K562 (cell line): ENCODE results near the gene MPZL1. TPM values are rescaled to one million over a fixed set of nuclear protein-coding genes. Genes with fewer than 3 reads are reported as not detected.

Experiments used
- ARID1B ChIP-seq: fragments of 450-650 bp; IDR thresholded peaks from 2 replicates; pipeline ENCODE4 v1.6.1; 2016; ENCODE audit warnings: antibody characterized with exemption, mild to moderate bottlenecking, inconsistent platforms
- CBFA2T2 ChIP-seq: fragments of 450-650 bp; conservative IDR thresholded peaks from 2 replicates; pipeline ENCODE4 v1.6.1; 2017; ENCODE audit warnings: mild to moderate bottlenecking
- CBFA2T3 ChIP-seq: fragments of 450-650 bp; IDR thresholded peaks from 2 replicates; pipeline ENCODE4 v1.6.1; 2017
- CHD4 ChIP-seq: fragments of 200-600 bp; sonication (generic); IDR thresholded peaks from 3 replicates; pipeline ENCODE4 v1.6.1; 2012; ENCODE audit warnings: low read depth, mild to moderate bottlenecking, mixed read lengths, low read length, inconsistent platforms; ENCODE audit not compliant: insufficient read depth, insufficient replicate concordance, poor library complexity, severe bottlenecking
- DMBX1 ChIP-seq: fragments of 250-450 bp; sonication (Bioruptor Pico); IDR thresholded peaks from 2 replicates; pipeline ENCODE4 v1.8.0; 2022; ENCODE audit warnings: inconsistent platforms, mild to moderate bottlenecking, moderate library complexity, borderline replicate concordance
- FOSL1 ChIP-seq: fragments of 200-800 bp; sonication (Bioruptor generic); conservative IDR thresholded peaks from 2 replicates; pipeline ENCODE4 v1.6.1; 2016; ENCODE audit warnings: missing genetic modification characterization, missing compliant biosample characterization
- FOXK1 ChIP-seq: sonication (generic); formaldehyde crosslinking; IDR thresholded peaks from 2 replicates; pipeline ENCODE4 v1.8.0; 2022; ENCODE audit warnings: missing genetic modification reagents, mild to moderate bottlenecking, borderline replicate concordance
- HNRNPH1 ChIP-seq: fragments of 200-400 bp; formaldehyde crosslinking; optimal IDR thresholded peaks from 2 replicates; pipeline ENCODE3; 2017; ENCODE audit warnings: low read depth, mild to moderate bottlenecking, low read length, moderate library complexity
- JUN ChIP-seq, 2 experiments: sonication (generic) in 1 of 2; formaldehyde crosslinking in 1 of 2; IDR thresholded peaks; 2 replicates each; pipeline versions ENCODE4 v1.6.1 to v1.8.0; 2012 to 2022; ENCODE audit warnings: borderline replicate concordance in 2 of 2, mild to moderate bottlenecking in 2 of 2, improper control_type of control experiment in 1 of 2, low read depth in 1 of 2, low read length in 1 of 2, missing genetic modification reagents in 1 of 2
- L3MBTL2 ChIP-seq: fragments of 450-650 bp; IDR thresholded peaks from 2 replicates; pipeline ENCODE4 v1.6.1; 2016; ENCODE audit warnings: mild to moderate bottlenecking, moderate library complexity
- PCBP2 ChIP-seq: fragments of 200-400 bp; formaldehyde crosslinking; IDR thresholded peaks from 2 replicates; pipeline ENCODE4 v1.6.1; 2018; ENCODE audit warnings: low read length, low read depth, mild to moderate bottlenecking, moderate library complexity; ENCODE audit not compliant: poor library complexity, severe bottlenecking
- POLR2A ChIP-seq: fragments of 450-650 bp; conservative IDR thresholded peaks from 2 replicates; pipeline ENCODE4 v1.6.1; 2016
- RCOR1 ChIP-seq, 2 experiments: IDR thresholded peaks; 2 replicates each; pipeline ENCODE4 v1.6.1; 2012; ENCODE audit warnings: low read depth in 2 of 2, low read length in 2 of 2, borderline replicate concordance in 1 of 2, improper control_type of control experiment in 1 of 2
- TCF7 ChIP-seq: sonication (generic); IDR thresholded peaks from 2 replicates; pipeline ENCODE4 v1.6.1; 2016; ENCODE audit warnings: antibody characterized with exemption, borderline replicate concordance
- ZC3H4 ChIP-seq: sonication (generic); formaldehyde crosslinking; IDR thresholded peaks from 2 replicates; pipeline ENCODE4 v1.9.0; 2021; ENCODE audit warnings: missing genetic modification reagents, borderline replicate concordance
- ZFPM2 ChIP-seq: fragments of 250-450 bp; sonication (Bioruptor Pico); IDR thresholded peaks from 2 replicates; pipeline ENCODE4 v1.5.1; 2022; ENCODE audit warnings: mild to moderate bottlenecking
- ZKSCAN8 ChIP-seq: fragments of 200-800 bp; sonication (Bioruptor generic); IDR thresholded peaks from 2 replicates; pipeline ENCODE4 v1.6.1; 2016; ENCODE audit warnings: missing genetic modification characterization, missing compliant biosample characterization
- ZNF224 ChIP-seq: sonication (generic); formaldehyde crosslinking; IDR thresholded peaks from 2 replicates; pipeline ENCODE4 v1.8.0; 2022; ENCODE audit warnings: mild to moderate bottlenecking, missing genetic modification reagents
- ZNF436 ChIP-seq: fragments of 250-450, 450-650 bp; sonication (Bioruptor Pico); formaldehyde crosslinking; IDR thresholded peaks from 2 replicates; pipeline ENCODE4 v1.7.0; 2020; ENCODE audit warnings: mild to moderate bottlenecking
- ZNF507 ChIP-seq: conservative IDR thresholded peaks from 2 replicates; pipeline ENCODE4 v1.6.1; 2017; ENCODE audit warnings: missing genetic modification characterization, missing compliant biosample characterization
- polyA plus RNA-seq, 8 experiments: library from polyadenylated mRNA; depleted of rRNA in 4 of 8; stranded (reverse) in 5 of 8; unstranded in 3 of 8; fragments of >200 nt; fragmentation: Nextera tagmentation in 2 of 8; fragmentation: Illumina TruSeq in 1 of 8; extraction: Ambion mirVana in 2 of 8; extraction: Trizol in 1 of 8; gene quantifications; 2 replicates each; pipeline versions ENCODE4 v1.2.1 to v1.2.3, GENCODE V29; 2011 to 2014; ENCODE audit warnings: inconsistent platforms in 1 of 8, missing spikeins in 1 of 8
- total RNA-seq, 7 experiments: library from RNA; depleted of rRNA in 6 of 7; stranded (reverse); fragments of >200 nt in 6 of 7; fragmentation: Illumina TruSeq in 2 of 7; extraction: Trizol in 2 of 7; gene quantifications; 2 replicates each; pipeline versions ENCODE4 v1.2.1 to v1.2.3, GENCODE V29; 2011 to 2021; ENCODE audit warnings: low replicate concordance in 1 of 7
- TF ChIP-seq, protein P1 (sequence below): sonication (generic); formaldehyde crosslinking; IDR thresholded peaks from 2 replicates; pipeline ENCODE4 v1.8.0; 2022; ENCODE audit warnings: mild to moderate bottlenecking, missing genetic modification reagents
- TF ChIP-seq, protein P2 (sequence below), 2 experiments: fragments of 450-650 bp in 1 of 2; sonication (generic) in 1 of 2; formaldehyde crosslinking in 1 of 2; IDR thresholded peaks in 1 of 2; conservative IDR thresholded peaks in 1 of 2; 2 replicates each; pipeline versions ENCODE4 v1.6.1 to v1.8.1; 2016 to 2023; ENCODE audit warnings: mild to moderate bottlenecking in 2 of 2, moderate library complexity in 2 of 2, inconsistent platforms in 1 of 2, missing genetic modification reagents in 1 of 2

Gene MPZL1
- total and polyA plus RNA-seq, 9 of the 15 experiments (the other 6 are each of a cell fraction or from before 2014, with no cell fraction given) = 14.5 to 153 (median 66.5) TPM

DNA sequence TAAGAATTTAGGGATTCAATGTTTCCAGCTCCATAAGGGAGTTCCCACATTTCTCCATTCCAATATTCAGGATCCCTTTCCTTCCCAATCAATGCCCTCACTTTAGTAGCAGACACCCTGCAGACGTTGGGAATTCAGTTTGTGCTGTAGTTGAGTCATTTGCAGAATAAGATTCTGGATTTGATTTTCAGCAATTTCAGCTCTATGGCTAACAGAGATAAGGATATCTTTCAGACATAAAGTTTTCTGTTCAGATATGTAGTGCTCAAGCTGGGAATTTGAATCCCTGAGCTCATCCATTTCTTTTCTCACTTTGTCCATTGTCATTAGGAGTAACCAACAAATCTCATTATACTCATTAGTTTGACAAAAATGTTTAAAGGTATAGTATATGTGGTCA is 13.1 kb downstream of the MPZL1 start (continued):
- TF ChIP-seq CHD4 = no peak
- no peak for TF ChIP-seq ZFPM2
- TF ChIP-seq POLR2A = no peak
- TF ChIP-seq CBFA2T3 = peak; percentile 61
- TF ChIP-seq ZC3H4 (CRISPR knock-in tag) = no peak
- TF ChIP-seq JUN (IDR thresholded peaks at IDR 0.05; ENCODE audit: borderline replicate concordance, low read depth, low read length) = no peak
- TF ChIP-seq JUN (CRISPR knock-in tag; IDR thresholded peaks at IDR 0.05; ENCODE audit: borderline replicate concordance) = no peak
- 0 out of 2 replicates have a peak, but pooled peaks have one; percentile 16 for TF ChIP-seq CBFA2T2
- no peak for TF ChIP-seq TCF7
- TF ChIP-seq ZNF436 (CRISPR knock-in tag) = no peak
- TF ChIP-seq, protein P1, sequence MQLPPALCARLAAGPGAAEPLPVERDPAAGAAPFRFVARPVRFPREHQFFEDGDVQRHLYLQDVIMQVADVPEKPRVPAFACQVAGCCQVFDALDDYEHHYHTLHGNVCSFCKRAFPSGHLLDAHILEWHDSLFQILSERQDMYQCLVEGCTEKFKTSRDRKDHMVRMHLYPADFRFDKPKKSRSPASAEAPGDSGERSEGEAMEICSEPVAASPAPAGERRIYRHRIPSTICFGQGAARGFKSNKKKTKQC (CRISPR knock-in tag) = no peak
- peak; percentile 40; the same call in 1 of the 2 replicates for TF ChIP-seq ARID1B
- no peak for TF ChIP-seq ZNF224
- TF ChIP-seq RCOR1 (IDR thresholded peaks at IDR 0.05; ENCODE audit: borderline replicate concordance in 1 of 2, low read depth in 2 of 2, low read length in 2 of 2) = peak in 1 of 2 experiments; percentile 60; a peak in 1 of 4 replicates
- TF ChIP-seq DMBX1 (CRISPR knock-in tag) = no peak
- 0 out of 2 replicates have a peak, but pooled peaks have one; percentile 26 for TF ChIP-seq FOSL1 (tag)
- no peak for TF ChIP-seq HNRNPH1
- no peak for TF ChIP-seq L3MBTL2
- TF ChIP-seq, protein P2, sequence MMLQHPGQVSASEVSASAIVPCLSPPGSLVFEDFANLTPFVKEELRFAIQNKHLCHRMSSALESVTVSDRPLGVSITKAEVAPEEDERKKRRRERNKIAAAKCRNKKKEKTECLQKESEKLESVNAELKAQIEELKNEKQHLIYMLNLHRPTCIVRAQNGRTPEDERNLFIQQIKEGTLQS (IDR thresholded peaks at IDR 0.05) = no peak
- TF ChIP-seq, protein P2 (CRISPR knock-in tag; conservative IDR thresholded peaks at IDR 0.05) = no peak
- TF ChIP-seq ZNF507 (tag) = no peak
- no peak for TF ChIP-seq FOXK1 (CRISPR knock-in tag)
- no peak for TF ChIP-seq ZKSCAN8 (CRISPR knock-in tag)
- no peak for TF ChIP-seq PCBP2
